B cell (primary cell): Measurements from ENCODE around the gene TGDS. TPM values are rescaled to one million over a fixed set of nuclear protein-coding genes. Genes with fewer than 3 reads are reported as not detected.

Source experiments
- ATAC-seq: fragments of 200-7000 bp; cut with Tn5 transposase; one replicate; pipeline ENCODE4 v1.10.0; 2021; ENCODE audit warnings: low read depth, mild to moderate bottlenecking, moderate number of reproducible peaks, moderate library complexity
- CTCF ChIA-PET: fragments of 350-600 bp; sonication (Branson Sonifier 250); formaldehyde crosslinking; loops from one replicate; lab custom pipeline; 2021; ENCODE audit warnings: antibody characterized with exemption, inconsistent platforms; lab: Charles Lee
- POLR2A ChIA-PET: fragments of 350-600 bp; sonication (Branson Sonifier 250); formaldehyde crosslinking; loops from one replicate; lab custom pipeline; 2021; ENCODE audit warnings: antibody characterized with exemption; lab: Charles Lee
- DNase-seq: peaks from one replicate; pipeline ENCODE4 v3.0.0; 2013
- H2AFZ ChIP-seq: 2 replicates; pipeline ENCODE4 v1.6.1; 2012; ENCODE audit warnings: mild to moderate bottlenecking, low read depth, low read length; ENCODE audit not compliant: insufficient read depth, poor library complexity, severe bottlenecking
- H3K27ac ChIP-seq, 2 donors: 1 replicate in 1 of 2; 2 replicates in 1 of 2; pipeline ENCODE4 v1.5.1; 2012 to 2013; ENCODE audit warnings: low read length in 2 of 2, mild to moderate bottlenecking in 2 of 2, moderate library complexity in 1 of 2
- H3K27me3 ChIP-seq, 4 experiments: fragments of 200-600 bp in 1 of 4; sonication (generic) in 1 of 4; replicated peaks in 1 of 4; 1 replicate in 2 of 4; 2 replicates in 2 of 4; pipeline versions ENCODE4 v1.6.1 to v1.7.0; 2013 to 2016; ENCODE audit warnings: low read length in 3 of 4, mild to moderate bottlenecking in 2 of 4, mixed read lengths in 1 of 4, moderate library complexity in 1 of 4; ENCODE audit not compliant: insufficient read depth in 4 of 4, control insufficient read depth in 3 of 4; ENCODE audit errors: control extremely low read depth in 1 of 4
- H3K36me3 ChIP-seq, 2 experiments: replicated peaks in 1 of 2; 1 replicate in 1 of 2; 2 replicates in 1 of 2; pipeline versions ENCODE4 v1.6.1 to v1.7.1; 2013; ENCODE audit warnings: low read length in 1 of 2; ENCODE audit not compliant: insufficient read depth in 2 of 2, control insufficient read depth in 1 of 2; ENCODE audit errors: control extremely low read depth in 1 of 2, extremely low read depth in 1 of 2
- H3K4me1 ChIP-seq, 2 donors: fragments of 200-600 bp in 1 of 2; sonication (generic) in 1 of 2; 1 replicate in 1 of 2; 2 replicates in 1 of 2; pipeline versions ENCODE4 v1.5.1 to v1.6.1; 2013 to 2017; ENCODE audit warnings: low read length in 2 of 2; ENCODE audit not compliant: control insufficient read depth in 2 of 2, insufficient read depth in 2 of 2
- H3K4me2 ChIP-seq: replicated peaks from 2 replicates; pipeline ENCODE3; 2012; ENCODE audit warnings: mild to moderate bottlenecking, low read depth, low read length; ENCODE audit not compliant: poor library complexity, severe bottlenecking
- H3K4me3 ChIP-seq, 5 experiments: fragments of 200-600 bp in 1 of 5; sonication (generic) in 1 of 5; 1 replicate in 3 of 5; 2 replicates in 2 of 5; pipeline versions ENCODE4 v1.5.1 to v1.7.0; 2011 to 2016; ENCODE audit warnings: low read length in 4 of 5, mild to moderate bottlenecking in 4 of 5, low read depth in 2 of 5, control low read depth in 1 of 5, moderate library complexity in 1 of 5; ENCODE audit not compliant: insufficient read depth in 1 of 5; ENCODE audit errors: control extremely low read depth in 1 of 5, extremely low read depth in 1 of 5
- H3K79me2 ChIP-seq: fragments of 200-600 bp; sonication (generic); one replicate; pipeline ENCODE4 v1.6.0; 2016; ENCODE audit warnings: low read length; ENCODE audit not compliant: control insufficient read depth, insufficient read depth
- H3K9ac ChIP-seq: fragments of 200-600 bp; sonication (generic); 2 replicates; pipeline ENCODE4 v1.6.1; 2017; ENCODE audit warnings: mild to moderate bottlenecking, low read length, moderate library complexity
- H3K9me3 ChIP-seq, 3 donors: one replicate each; pipeline versions ENCODE4 v1.6.1 to v1.7.1; 2013; ENCODE audit warnings: low read length in 2 of 3; ENCODE audit not compliant: control insufficient read depth in 2 of 3, insufficient read depth in 1 of 3; ENCODE audit errors: control extremely low read depth in 1 of 3
- H4K20me1 ChIP-seq: 2 replicates; pipeline ENCODE4 v1.6.0; 2012; ENCODE audit warnings: mild to moderate bottlenecking, low read length; ENCODE audit not compliant: insufficient read depth, control insufficient read depth, poor library complexity, severe bottlenecking
- H3K27ac Mint-ChIP-seq: one replicate; pipeline ENCODE4 v1.8.0; 2021; ENCODE audit warnings: mixed read lengths
- H3K27me3 Mint-ChIP-seq: one replicate; pipeline ENCODE4 v1.8.0; 2021; ENCODE audit warnings: mixed read lengths
- H3K4me1 Mint-ChIP-seq: one replicate; pipeline ENCODE4 v1.8.0; 2021; ENCODE audit warnings: mixed read lengths
- H3K4me3 Mint-ChIP-seq: one replicate; pipeline ENCODE4 v1.8.0; 2021; ENCODE audit warnings: mixed read lengths
- H3K9me3 Mint-ChIP-seq: one replicate; pipeline ENCODE4 v1.8.0; 2022; ENCODE audit warnings: mixed read lengths; ENCODE audit not compliant: insufficient read depth
- CTCF ChIP-seq: fragments of 200-600 bp; IDR thresholded peaks from one replicate; pipeline ENCODE4 v1.8.0; 2022; ENCODE audit warnings: antibody characterized with exemption, mild to moderate bottlenecking
- EZH2 ChIP-seq: IDR thresholded peaks from 2 replicates; pipeline ENCODE4 v1.6.1; 2012; ENCODE audit warnings: borderline replicate concordance, low read depth, mild to moderate bottlenecking, moderate library complexity, low read length; ENCODE audit not compliant: insufficient read depth, poor library complexity, severe bottlenecking
- WGBS: methylation state at CpG from one replicate; pipeline ENCODE4 v1.1.5; 2013; ENCODE audit warnings: missing lambda C conversion rate; ENCODE audit not compliant: insufficient coverage; 5-methylcytosine and 5-hydroxymethylcytosine counted together
- intact Hi-C: fragments of 100-400 bp; cut with micrococcal nuclease; formaldehyde crosslinking; loops from one replicate; pipeline ENCODE4 v1.10.0; 2022
- polyA plus RNA-seq: library from polyadenylated mRNA; depleted of rRNA; stranded (reverse); fragments of >200 nt; gene quantifications from 2 replicates; pipeline ENCODE4 v1.2.3, GENCODE V29; 2012
- total RNA-seq, 2 donors: library from RNA; stranded (reverse); fragments of 120-200 nt in 1 of 2; gene quantifications; 1 replicate in 1 of 2; 2 replicates in 1 of 2; pipeline versions ENCODE4 v1.2.3 to v1.2.4, GENCODE V29; 2013 to 2022

Gene TGDS
- total and polyA plus RNA-seq, 2 donors (not counting 1 experiment from before 2014, with no cell fraction given), result 11.7 to 14.7 TPM

GRCh38 chr13:94525781-94526180, 70.2 kb downstream of the TGDS start:
- Histone ChIP-seq H2AFZ (no peak overlapping the region), H3K27me3 (no peaks in the 10 kb centered on the region), H4K20me1 (no peaks in the 10 kb centered on the region), H3K4me1 (no peaks in the 10 kb centered on the region), H3K36me3 (no peaks in the 10 kb centered on the region), H3K4me2 (no peak overlapping the region), H3K9ac (no peak overlapping the region), H3K4me3 (no peak overlapping the region), H3K27ac (no peak overlapping the region), H3K79me2 (no peaks in the 10 kb centered on the region), H3K9me3 (peaks cover 0 to 1% (median 0%) of the 10 kb centered on the region in 3 donors)
- intact Hi-C loops, result no loop called here
- Mint-ChIP-seq H3K27ac (no peak overlapping the region), H3K4me3 (no peak overlapping the region), H3K27me3 (peaks cover 29% of the 10 kb centered on the region), H3K9me3 (peaks cover 5% of the 10 kb centered on the region), H3K4me1 (no peaks in the 10 kb centered on the region)
- no peak for DNase-seq
- TF ChIP-seq EZH2 (no peak), CTCF (no peak)
- 90% methylated on average over 2 of the region's 2 CpGs for WGBS
- ChIA-PET CTCF (interaction anchor here (0.6 kb wide), 1 partner anchor 90 kb away, joined by 3 read pairs; no protein-coding TSS in a partner anchor), POLR2A (no interaction called here)
- no peak for ATAC-seq

DNA sequence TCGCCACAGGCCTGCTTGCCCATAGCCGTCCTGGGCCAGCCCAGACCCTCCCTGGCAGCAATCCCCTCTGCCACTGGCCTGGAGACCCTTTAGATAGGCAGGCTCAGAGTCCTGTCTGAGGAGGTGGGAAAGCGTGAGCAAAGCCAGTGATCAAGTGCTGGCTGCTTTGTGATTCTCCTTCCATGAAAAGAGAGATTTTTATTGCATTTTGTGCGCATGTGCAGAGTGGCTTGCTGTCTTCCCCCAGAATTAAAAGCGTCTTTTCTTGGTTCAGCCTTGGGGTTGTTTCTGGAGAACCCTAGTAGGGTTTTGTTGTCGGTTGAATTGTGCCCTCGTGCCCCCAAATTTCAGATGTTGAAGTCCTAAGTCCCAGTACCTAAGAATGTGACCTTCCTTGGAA, 71.5 kb downstream of the TGDS start:
- TF ChIP-seq CTCF, result no peak
- no peak for TF ChIP-seq EZH2
- peaks cover 5% of the 10 kb centered on the region for H3K9me3 Mint-ChIP-seq
- CTCF ChIA-PET, result no interaction called here
- no peaks in the 10 kb centered on the region for H3K79me2 ChIP-seq
- H4K20me1 ChIP-seq, result no peaks in the 10 kb centered on the region
- ATAC-seq, result no peak
- intact Hi-C loops, result no loop called here
- no peaks in the 10 kb centered on the region for H3K4me1 Mint-ChIP-seq
- no peak for DNase-seq
- H3K4me2 ChIP-seq, result no peak overlapping the region
- no peak overlapping the region for H3K4me3 Mint-ChIP-seq
- H3K9ac ChIP-seq, result no peak overlapping the region
- POLR2A ChIA-PET, result no interaction called here
- H3K27me3 ChIP-seq, result no peaks in the 10 kb centered on the region
- H2AFZ ChIP-seq, result no peak overlapping the region
- no peaks in the 10 kb centered on the region for H3K4me1 ChIP-seq
- WGBS, result 88% methylated on average over 6 of the region's 7 CpGs
- H3K9me3 ChIP-seq, result no peaks in the 10 kb centered on the region
- no peak overlapping the region for H3K27ac ChIP-seq
- no peak overlapping the region for H3K4me3 ChIP-seq
- peaks cover 23% of the 10 kb centered on the region for H3K27me3 Mint-ChIP-seq
- no peak overlapping the region for H3K27ac Mint-ChIP-seq
- no peaks in the 10 kb centered on the region for H3K36me3 ChIP-seq

Other genes with a start within 250 kb of the TGDS start
- 0.10 and 0.22 TPM in 2 replicates for gene DCT, start 116.5 kb downstream of the TGDS start, total RNA-seq
- gene DCT, start 116.5 kb downstream of the TGDS start, polyA plus RNA-seq, result 0.03 and 0.18 TPM in 2 replicates
- 4.7 and 5.8 TPM in 2 replicates for gene GPR180, start 5.7 kb upstream of the TGDS start, total RNA-seq
- 1.2 TPM in 2 replicates for gene GPR180, start 5.7 kb upstream of the TGDS start, polyA plus RNA-seq
- gene SOX21, start 116.4 kb upstream of the TGDS start, total RNA-seq, result not detected in 2 replicates
- gene SOX21, start 116.4 kb upstream of the TGDS start, polyA plus RNA-seq, result not detected in 2 replicates